HUES64 (cell line): ENCODE data around the gene PPP5C.

Experiments
- H3K27ac ChIP-seq: 2 replicates; pipeline ENCODE4 v1.7.0; 2013; ENCODE audit warnings: low read depth, low read length, inconsistent platforms
- H3K27me3 ChIP-seq: 2 replicates; pipeline ENCODE4 v1.6.1; 2013; ENCODE audit warnings: mild to moderate bottlenecking, low read length; ENCODE audit not compliant: insufficient read depth
- H3K36me3 ChIP-seq: 2 replicates; pipeline ENCODE4 v1.6.1; 2013; ENCODE audit warnings: mild to moderate bottlenecking, low read length; ENCODE audit not compliant: insufficient read depth
- H3K4me1 ChIP-seq: 2 replicates; pipeline ENCODE4 v1.6.1; 2013; ENCODE audit warnings: mild to moderate bottlenecking, low read length, moderate library complexity; ENCODE audit not compliant: insufficient read depth
- H3K4me3 ChIP-seq: 2 replicates; pipeline ENCODE4 v1.5.1; 2013; ENCODE audit warnings: mild to moderate bottlenecking, low read length, moderate library complexity
- H3K9ac ChIP-seq: 2 replicates; pipeline ENCODE4 v1.6.1; 2013; ENCODE audit warnings: mild to moderate bottlenecking, low read depth, low read length
- H3K9me3 ChIP-seq: 2 replicates; pipeline ENCODE4 v1.6.1; 2013; ENCODE audit warnings: low read depth, low read length; ENCODE audit not compliant: insufficient read depth
- WGBS: fragments of 150-250, 120-280 bp; methylation state at CpG from one replicate; pipeline ENCODE4 v1.1.7; 2013; ENCODE audit warnings: missing lambda C conversion rate; 5-methylcytosine and 5-hydroxymethylcytosine counted together

Gene PPP5C

GRCh38 chr19:46380690-46381089 lies 33.8 kb downstream of the PPP5C start:
- Histone ChIP-seq H3K4me1 (no peaks in the 10 kb centered on the region), H3K9me3 (no peaks in the 10 kb centered on the region), H3K36me3 (peaks cover 94% of the 10 kb centered on the region), H3K27ac (no peak overlapping the region), H3K4me3 (no peak overlapping the region), H3K9ac (no peak overlapping the region), H3K27me3 (no peaks in the 10 kb centered on the region)
- 100% methylated on average over 2 of the region's 2 CpGs for WGBS

GRCh38 chr19:46381346-46381745 lies 34.5 kb downstream of the PPP5C start:
- Histone ChIP-seq H3K36me3 (peaks cover 93% of the 10 kb centered on the region), H3K27ac (no peak overlapping the region), H3K4me1 (no peaks in the 10 kb centered on the region), H3K4me3 (no peak overlapping the region), H3K27me3 (no peaks in the 10 kb centered on the region), H3K9me3 (no peaks in the 10 kb centered on the region), H3K9ac (no peak overlapping the region)
- WGBS, result 93% methylated on average over 2 of the region's 2 CpGs

- Histone ChIP-seq H3K4me1 (no peaks in the 10 kb centered on the region), H3K36me3 (peaks cover 92% of the 10 kb centered on the region), H3K4me3 (no peak overlapping the region), H3K27ac (no peak overlapping the region), H3K9me3 (no peaks in the 10 kb centered on the region), H3K27me3 (no peaks in the 10 kb centered on the region), H3K9ac (no peak overlapping the region)
- 93% methylated on average over 15 of the region's 15 CpGs for WGBS
These were observed 35.0 kb downstream of the PPP5C start for GRCh38 chr19:46381756-46382345.

- H3K9me3 ChIP-seq, result no peaks in the 10 kb centered on the region
- WGBS, result 94% methylated on average over 22 of the region's 23 CpGs
- H3K4me1 ChIP-seq, result no peaks in the 10 kb centered on the region
- no peak overlapping the region for H3K27ac ChIP-seq
- no peak overlapping the region for H3K9ac ChIP-seq
- H3K27me3 ChIP-seq, result no peaks in the 10 kb centered on the region
- no peak overlapping the region for H3K4me3 ChIP-seq
- H3K36me3 ChIP-seq, result peaks cover 92% of the 10 kb centered on the region
These were observed 36.4 kb downstream of the PPP5C start for GRCh38 chr19:46383171-46383815.

GRCh38 chr19:46383846-46384245 lies 37.0 kb downstream of the PPP5C start:
- no peak overlapping the region for H3K4me3 ChIP-seq
- H3K27ac ChIP-seq, result no peak overlapping the region
- no peaks in the 10 kb centered on the region for H3K9me3 ChIP-seq
- WGBS, result 95% methylated on average over 7 of the region's 7 CpGs
- no peaks in the 10 kb centered on the region for H3K27me3 ChIP-seq
- no peak overlapping the region for H3K9ac ChIP-seq
- H3K36me3 ChIP-seq, result peaks cover 92% of the 10 kb centered on the region
- no peaks in the 10 kb centered on the region for H3K4me1 ChIP-seq

GRCh38 chr19:46384396-46384795 lies 37.5 kb downstream of the PPP5C start:
- H3K4me1 ChIP-seq, result no peaks in the 10 kb centered on the region
- H3K27ac ChIP-seq, result no peak overlapping the region
- no peak overlapping the region for H3K9ac ChIP-seq
- no peak overlapping the region for H3K4me3 ChIP-seq
- 98% methylated on average over 11 of the region's 11 CpGs for WGBS
- peaks cover 93% of the 10 kb centered on the region for H3K36me3 ChIP-seq
- H3K9me3 ChIP-seq, result 0 out of 2 replicates have a peak, but pooled peaks cover 1% of the 10 kb centered on the region
- no peaks in the 10 kb centered on the region for H3K27me3 ChIP-seq

- WGBS, result 91% methylated on average over 11 of the region's 11 CpGs
- Histone ChIP-seq H3K9ac (no peak overlapping the region), H3K36me3 (peaks cover 92% of the 10 kb centered on the region)
These were observed 38.7 kb downstream of the PPP5C start for GRCh38 chr19:46385636-46386035.

GRCh38 chr19:46386151-46386550 lies 39.3 kb downstream of the PPP5C start:
- H3K4me1 ChIP-seq, result no peaks in the 10 kb centered on the region
- 91% methylated on average over 10 of the region's 10 CpGs for WGBS
- peaks cover 92% of the 10 kb centered on the region for H3K36me3 ChIP-seq
- no peak overlapping the region for H3K9ac ChIP-seq
- H3K27ac ChIP-seq, result no peak overlapping the region
- H3K27me3 ChIP-seq, result no peaks in the 10 kb centered on the region
- 0 out of 2 replicates have a peak, but pooled peaks cover 3% of the 10 kb centered on the region for H3K9me3 ChIP-seq
- H3K4me3 ChIP-seq, result no peak overlapping the region

More at GRCh38 chr19:46385636-46386035, 38.7 kb downstream of the PPP5C start:
- no peaks in the 10 kb centered on the region for H3K27me3 ChIP-seq
- 0 out of 2 replicates have a peak, but pooled peaks cover 3% of the 10 kb centered on the region for H3K9me3 ChIP-seq
- H3K4me3 ChIP-seq, result no peak overlapping the region
- no peak overlapping the region for H3K27ac ChIP-seq
- H3K4me1 ChIP-seq, result no peaks in the 10 kb centered on the region

- H3K4me1 ChIP-seq, result no peaks in the 10 kb centered on the region
- 0 out of 2 replicates have a peak, but pooled peaks cover 3% of the 10 kb centered on the region for H3K9me3 ChIP-seq
- no peak overlapping the region for H3K9ac ChIP-seq
- no peak overlapping the region for H3K4me3 ChIP-seq
- H3K27me3 ChIP-seq, result no peaks in the 10 kb centered on the region
- 96% methylated on average over 30 of the region's 30 CpGs for WGBS
- H3K27ac ChIP-seq, result no peak overlapping the region
- H3K36me3 ChIP-seq, result peaks cover 90% of the 10 kb centered on the region
These were observed 40.3 kb downstream of the PPP5C start for GRCh38 chr19:46386996-46387712.

GRCh38 chr19:46387713-46388130 lies 40.8 kb downstream of the PPP5C start:
- 95% methylated on average over 10 of the region's 10 CpGs for WGBS
- Histone ChIP-seq H3K9me3 (0 out of 2 replicates have a peak, but pooled peaks cover 3% of the 10 kb centered on the region), H3K36me3 (peaks cover 84% of the 10 kb centered on the region)

More at GRCh38 chr19:46387713-46388130, 40.8 kb downstream of the PPP5C start:
- Histone ChIP-seq H3K4me3 (no peak overlapping the region), H3K27ac (no peak overlapping the region), H3K27me3 (no peaks in the 10 kb centered on the region), H3K4me1 (no peaks in the 10 kb centered on the region), H3K9ac (no peak overlapping the region)
